GM21723 (cell line): ENCODE measurements around the gene SPATA2L.

ENCODE experiments used
- ATAC-seq: cut with Tn5 transposase; IDR thresholded peaks from one replicate; pipeline ENCODE4 v1.9.1; 2021; ENCODE audit warnings: mild to moderate bottlenecking, moderate library complexity; ENCODE audit not compliant: unreplicated experiment

Gene SPATA2L

DNA sequence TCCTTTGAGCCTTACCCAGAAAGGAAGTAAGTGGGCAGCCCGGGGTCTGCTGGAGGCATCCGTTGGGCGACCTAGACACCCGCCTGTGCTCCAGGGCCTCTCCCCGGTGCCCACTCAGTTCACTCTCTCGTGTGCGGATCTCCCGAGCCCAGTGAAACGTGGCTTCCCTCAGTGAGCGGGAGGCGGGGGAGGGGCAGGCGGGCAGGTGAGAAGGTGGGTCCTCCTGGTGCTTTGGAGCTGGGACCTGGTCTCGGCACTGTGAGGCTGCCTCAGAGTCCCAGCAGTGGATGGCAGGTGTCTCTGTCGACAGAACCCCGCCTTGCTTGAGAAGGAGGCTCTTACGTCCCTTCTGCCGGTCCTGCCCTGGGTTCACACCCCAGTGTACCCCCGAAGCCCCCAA, 27.8 kb upstream of the SPATA2L start:
- ATAC-seq, result no peak

DNA sequence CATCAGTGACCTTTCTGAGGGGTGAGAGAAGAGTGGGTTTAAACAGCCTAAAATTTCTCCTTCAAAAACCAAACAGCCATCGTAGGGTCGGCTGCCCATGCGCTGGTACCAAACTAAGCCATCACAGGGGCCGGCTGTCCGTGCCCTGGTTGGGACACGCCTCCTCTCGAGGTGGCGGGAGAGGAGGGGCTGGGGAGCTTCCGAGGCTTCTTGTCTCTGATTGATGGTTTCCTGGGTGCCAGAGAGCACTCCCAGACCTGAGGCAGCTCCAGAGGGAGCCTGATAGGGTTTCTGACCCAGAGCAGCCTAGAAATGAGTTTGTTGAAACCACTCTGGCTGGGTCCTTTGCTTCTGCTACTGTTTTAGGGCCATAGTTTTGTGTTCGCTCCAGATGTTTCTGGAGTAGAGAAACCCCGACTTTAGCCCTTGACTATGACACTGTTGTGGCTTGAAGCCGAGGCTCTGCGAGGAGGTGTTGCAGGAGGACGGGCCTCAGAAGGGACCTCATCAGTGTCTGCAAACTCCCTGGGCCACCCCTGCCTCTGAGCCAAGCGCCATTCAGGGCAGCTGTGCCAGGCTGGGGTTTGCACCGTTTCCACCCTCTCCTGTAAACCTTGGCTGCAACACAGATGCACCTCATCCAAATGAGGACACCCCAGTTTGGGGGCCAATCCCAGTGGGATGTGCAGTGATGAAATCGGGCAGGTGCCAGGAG, 26.1 kb upstream of the SPATA2L start:
- ATAC-seq, result no peak

DNA sequence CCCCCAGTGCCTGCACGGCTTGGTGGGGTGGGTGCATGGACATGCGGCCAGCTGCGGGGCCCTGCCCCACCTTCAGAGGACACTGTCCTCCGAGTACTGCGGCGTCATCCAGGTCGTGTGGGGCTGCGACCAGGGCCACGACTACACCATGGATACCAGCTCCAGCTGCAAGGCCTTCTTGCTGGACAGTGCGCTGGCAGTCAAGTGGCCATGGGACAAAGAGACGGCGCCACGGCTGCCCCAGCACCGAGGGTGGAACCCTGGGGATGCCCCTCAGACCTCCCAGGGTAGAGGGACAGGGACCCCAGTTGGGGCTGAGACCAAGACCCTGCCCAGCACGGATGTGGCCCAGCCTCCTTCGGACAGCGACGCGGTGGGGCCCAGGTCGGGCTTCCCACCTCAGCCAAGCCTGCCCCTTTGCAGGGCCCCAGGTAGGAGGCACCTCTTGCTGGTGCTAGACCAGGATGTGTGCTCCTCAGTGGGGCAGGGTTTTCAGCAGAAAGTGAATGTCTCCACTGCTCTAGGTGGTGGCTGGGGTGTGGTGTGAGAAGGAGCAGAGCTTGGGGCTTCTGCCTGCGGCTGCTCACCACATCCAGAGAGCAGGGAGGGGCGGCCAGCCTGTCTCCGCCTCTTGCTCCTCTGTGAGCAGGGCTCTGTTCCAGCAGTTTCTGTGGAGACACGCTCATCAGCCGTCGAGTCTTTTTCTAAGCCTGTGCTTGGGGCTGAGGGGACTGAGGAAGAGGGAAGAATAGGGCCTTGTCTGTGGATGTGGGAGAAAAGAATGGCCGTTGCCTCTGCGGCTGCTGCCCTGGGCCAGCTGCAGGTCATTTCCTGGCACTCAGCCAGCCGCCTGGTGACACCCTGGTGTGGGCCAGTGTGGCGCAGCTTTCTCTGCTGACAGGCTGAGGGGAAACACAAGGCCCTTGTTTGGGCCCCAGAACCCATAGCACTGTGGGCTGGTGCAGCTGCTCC, 22.1 kb upstream of the SPATA2L start:
- no peak for ATAC-seq

- ATAC-seq, result peak; percentile 12
These were observed 21.1 kb upstream of the SPATA2L start for GRCh38 chr16:89722392-89723278.

- peak; percentile 29 for ATAC-seq
These were observed 20.3 kb upstream of the SPATA2L start for GRCh38 chr16:89721546-89722391.

GRCh38 chr16:89720813-89721545, 19.5 kb upstream of the SPATA2L start, which contains the start of the genes VPS9D1 and ZNF276:
TSS of gene VPS9D1 (minus strand) at chr16:89720898. CDS start at chr16:89720861, 37 bp downstream.
TSS of gene ZNF276 (plus strand) at chr16:89721537. CDS start at chr16:89721641, 104 bp downstream.
- ATAC-seq, result peak; percentile 57

DNA sequence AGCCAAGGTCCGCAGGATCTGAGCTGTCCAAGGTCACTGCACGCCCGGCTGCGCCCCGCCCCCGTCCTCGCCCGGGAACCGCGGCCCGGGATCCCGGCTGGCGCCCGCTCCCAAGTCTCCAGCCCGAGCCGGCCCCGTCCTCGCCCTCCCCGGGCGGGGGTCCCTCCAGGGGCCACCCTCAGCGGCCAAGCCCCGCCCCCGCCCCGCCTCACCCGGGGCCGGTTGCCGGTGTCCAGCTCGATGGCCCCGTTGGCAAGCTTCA, 19.0 kb upstream of the SPATA2L start:
- peak; percentile 16 for ATAC-seq

GRCh38 chr16:89717688-89718505, 16.4 kb upstream of the SPATA2L start:
- ATAC-seq, result no peak

- no peak for ATAC-seq
These were observed 15.6 kb upstream of the SPATA2L start for GRCh38 chr16:89716916-89717687.

GRCh38 chr16:89716493-89716892, 15.0 kb upstream of the SPATA2L start:
- ATAC-seq, result no peak

DNA sequence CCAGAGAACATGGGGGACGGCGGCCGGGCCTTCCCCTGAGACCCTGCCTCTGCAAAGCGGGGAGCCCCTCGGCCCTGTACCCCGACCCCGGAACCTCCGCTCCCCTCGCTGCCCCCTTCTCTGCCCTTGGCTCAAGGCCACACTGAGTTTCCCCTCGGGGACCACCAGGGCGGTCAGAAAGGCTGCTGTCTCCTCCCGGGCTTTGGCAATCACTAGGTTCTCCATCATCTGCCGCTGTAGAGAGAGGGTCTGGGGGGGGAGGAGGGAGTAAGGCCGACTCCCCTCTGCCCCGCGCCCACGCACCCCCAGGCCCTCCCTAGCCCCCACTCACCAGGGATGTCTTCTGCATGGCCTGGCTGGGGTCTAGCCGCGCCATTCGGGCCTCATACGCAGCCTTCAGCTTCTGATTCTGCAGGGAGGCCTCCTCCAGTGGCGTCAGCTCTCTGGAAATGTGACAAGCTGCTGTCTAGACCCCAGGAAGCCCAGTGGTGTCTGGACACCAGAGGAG, 10.8 kb upstream of the SPATA2L start:
- ATAC-seq, result peak; percentile 24

GRCh38 chr16:89711601-89712273, 10.2 kb upstream of the SPATA2L start:
- peak; percentile 56 for ATAC-seq

DNA sequence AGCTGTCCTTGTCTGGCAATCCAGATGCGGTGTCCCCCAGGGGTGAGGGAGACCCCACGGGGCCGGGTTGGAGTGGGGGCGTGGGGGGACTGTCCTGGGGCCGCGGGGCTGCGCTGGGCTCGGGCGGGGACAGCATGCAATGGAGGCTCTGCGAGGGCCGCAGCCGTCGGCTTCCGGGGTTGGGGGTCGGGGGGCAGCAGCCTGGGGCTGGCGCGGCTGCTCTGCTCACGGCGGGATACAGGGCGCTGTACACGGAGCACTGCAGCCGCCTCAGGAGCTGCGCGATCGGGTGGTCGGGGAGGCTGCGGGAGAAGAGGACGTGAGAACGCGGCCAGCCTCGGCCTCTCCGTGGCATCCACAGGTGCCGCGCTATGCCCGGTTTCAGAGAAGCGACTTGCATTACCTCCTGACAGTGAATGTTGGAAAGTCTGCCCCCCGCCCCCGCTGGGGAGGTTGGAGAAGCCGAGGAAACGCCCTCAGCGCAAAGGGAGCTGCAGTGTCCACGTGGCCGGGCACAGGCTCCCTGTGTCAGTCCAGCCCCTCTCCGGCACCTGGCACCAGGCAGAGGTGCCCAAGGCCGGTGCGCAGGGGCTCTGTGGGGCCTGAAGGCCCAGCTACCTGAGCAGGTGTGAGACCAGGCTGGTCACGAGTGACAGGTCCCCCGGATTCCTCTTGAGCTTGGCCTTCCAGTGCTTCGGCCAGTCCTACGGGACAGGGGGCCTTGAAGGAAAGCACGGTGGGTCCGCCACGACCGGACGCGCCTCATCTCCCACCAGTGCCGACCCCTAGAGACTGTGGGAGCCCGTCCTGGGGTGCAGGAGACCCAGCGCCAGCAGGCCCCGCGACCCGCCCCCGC, 9.4 kb upstream of the SPATA2L start:
- no peak for ATAC-seq

- ATAC-seq, result no peak
These were observed 8.4 kb upstream of the SPATA2L start for GRCh38 chr16:89709716-89710432.

DNA sequence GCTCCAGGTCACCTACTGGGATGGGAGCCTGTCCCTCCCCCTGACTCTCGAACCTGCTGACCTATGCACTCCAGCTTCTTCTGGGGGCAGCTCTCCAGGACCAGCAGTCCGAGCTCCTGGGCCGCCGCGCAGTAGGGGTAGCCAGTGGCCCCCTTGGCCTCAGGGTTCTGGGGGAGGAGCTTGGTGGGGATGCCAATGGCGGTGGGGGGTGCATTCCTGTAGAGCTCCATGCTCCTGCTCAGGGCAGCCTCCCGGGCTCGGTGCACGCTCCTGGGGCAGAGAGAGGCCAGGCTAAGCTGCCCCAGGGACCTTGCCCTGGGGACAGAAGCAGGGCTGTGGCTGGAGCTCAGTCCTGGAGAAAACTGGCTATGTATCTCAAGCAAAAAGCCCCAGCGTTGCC, 7.7 kb upstream of the SPATA2L start:
- ATAC-seq, result no peak
